Measurements from ENCODE around the gene TMEM164.

TMEM164 gene

DNA sequence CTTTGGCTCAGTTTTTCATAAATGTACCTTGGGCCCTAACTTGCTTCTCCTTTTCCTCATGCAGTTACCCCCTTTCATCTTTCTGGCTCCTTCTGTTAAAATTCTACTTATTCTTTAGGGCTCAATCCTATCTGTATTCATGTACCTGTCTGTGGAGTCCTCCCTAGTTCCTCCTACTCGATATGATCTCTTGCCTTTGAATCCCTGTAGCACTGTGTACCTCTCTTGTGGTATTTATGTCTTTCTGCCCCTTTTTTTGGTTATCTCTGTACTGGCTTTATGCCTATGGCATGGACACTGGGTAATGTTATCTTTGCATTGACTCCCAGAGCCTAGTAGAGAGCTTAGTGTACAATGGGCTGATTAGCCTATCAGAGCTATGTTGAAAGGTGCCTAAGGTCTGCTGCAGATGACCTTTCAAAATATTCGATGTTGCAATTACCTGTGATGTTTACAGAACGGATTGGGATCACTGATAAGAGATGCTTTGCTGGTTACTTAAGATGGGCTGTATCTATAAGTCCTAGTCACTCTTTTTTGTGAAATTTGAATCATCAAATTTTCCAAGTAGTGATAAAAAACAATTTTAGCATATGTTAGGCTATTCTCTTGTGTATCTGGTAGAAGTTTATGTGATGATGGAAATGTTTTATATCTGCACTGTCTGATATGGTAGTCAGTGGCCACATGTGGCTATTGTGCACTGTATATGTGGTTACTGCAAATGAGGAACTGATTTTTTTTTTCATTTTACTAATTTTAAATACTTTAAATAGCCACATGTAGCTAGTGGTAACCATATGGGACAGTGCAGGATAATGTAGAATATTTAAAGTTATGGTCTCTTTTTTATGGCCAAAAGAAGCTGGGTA is 33.5 kb downstream of the TMEM164 start:
- no peak overlapping the region for H3K4me3 ChIP-seq (ENCODE audit: low read depth, low read length)

DNA sequence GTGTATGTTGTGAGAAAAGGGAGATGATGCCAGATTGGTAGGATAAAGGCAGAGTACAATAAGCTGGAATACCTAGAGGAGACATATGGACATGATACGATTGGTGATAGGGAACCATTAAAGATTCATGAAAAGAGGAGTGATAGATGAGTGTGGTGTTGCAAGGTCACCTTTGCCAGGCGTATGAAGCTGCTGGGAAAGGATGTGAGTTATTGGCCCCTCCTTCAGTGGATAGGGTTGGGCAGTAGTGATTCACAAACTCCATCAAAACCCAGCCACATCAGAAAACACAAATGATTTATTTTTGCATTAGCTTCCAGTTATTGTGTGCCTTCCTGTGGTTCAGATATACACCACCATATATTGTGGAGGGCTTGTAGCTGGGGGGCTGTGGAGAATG is 34.3 kb downstream of the TMEM164 start:
- H3K4me3 ChIP-seq (ENCODE audit: low read depth, low read length) = no peak overlapping the region

DNA sequence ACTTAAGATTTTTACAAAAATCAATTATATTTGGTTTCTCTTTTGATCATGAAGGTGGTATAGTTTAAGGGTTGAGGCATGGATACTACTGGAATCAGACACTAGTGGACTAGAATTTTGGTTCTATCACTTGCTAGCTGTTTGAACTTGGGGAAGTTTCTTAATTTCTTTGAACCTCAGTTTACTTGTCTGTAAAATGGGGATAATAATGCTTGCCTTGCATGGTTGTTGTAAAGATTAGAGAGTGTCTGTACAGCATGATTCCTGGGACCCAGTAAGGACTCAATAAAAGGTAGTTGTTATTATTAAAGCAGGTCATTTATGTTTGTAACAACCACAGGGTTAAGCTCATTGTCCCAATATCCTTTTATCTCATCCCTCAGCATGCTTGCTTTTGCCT is 36.0 kb downstream of the TMEM164 start:
- H3K4me3 ChIP-seq (ENCODE audit: low read depth, low read length) = no peak overlapping the region

DNA sequence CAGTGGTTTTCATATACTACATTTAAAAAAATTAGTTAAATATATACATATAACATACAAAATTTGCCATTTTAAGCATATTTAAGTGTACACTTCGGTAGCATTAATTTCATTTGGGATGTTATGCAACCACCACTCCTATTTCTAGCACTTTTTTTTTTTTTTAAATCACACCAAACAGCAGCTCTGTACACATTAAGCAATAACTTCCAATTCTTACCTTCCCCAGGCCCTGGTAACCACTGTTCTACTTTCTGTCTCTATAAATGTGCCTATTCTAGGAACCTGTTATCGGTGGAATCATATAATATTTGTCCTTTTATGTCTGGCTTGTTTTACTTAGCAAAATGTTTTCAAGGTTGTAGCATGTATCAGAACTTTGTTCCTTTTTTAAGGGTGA is 39.1 kb downstream of the TMEM164 start:
- H3K4me3 ChIP-seq (ENCODE audit: low read depth, low read length) = no peak overlapping the region

DNA sequence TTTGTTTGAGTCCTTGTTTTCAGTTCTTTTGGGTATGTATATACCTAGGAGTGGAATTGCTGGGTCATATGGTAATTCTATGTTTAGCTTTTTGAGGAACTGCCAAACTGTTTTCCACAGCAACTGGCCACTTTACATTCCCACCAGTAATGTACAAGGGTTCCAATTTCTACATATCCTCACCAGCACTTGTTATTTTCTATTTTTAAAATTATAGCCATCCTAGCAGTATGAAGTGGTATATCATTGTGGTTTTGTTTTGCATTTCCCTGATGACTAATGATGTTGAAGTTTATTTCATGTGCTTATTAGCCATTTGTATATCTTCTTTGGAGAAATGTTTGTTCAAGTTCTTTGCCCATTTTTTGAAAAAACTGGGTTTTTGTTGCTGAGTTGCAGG is 39.6 kb downstream of the TMEM164 start:
- H3K4me3 ChIP-seq (ENCODE audit: low read depth, low read length) = no peak overlapping the region

DNA sequence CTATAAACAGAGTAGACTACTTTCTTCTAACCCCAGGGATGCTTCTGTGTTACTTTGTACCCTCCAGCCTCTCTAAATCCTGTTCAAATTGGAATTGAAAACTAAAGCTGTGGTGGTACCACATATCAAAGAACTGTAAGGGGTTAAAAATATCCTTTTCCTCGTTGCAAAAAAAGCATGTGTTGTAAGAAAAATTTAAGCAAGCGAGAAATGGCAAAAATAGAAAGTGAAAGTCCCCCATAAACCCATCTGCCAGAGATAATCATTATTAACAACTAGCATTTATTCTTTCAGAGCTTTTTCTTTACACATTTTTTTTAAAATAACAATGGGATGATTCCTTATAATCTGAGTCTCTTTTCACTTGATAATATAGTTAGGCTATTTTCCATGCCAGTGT is 40.6 kb downstream of the TMEM164 start:
- no peak overlapping the region for H3K4me3 ChIP-seq (ENCODE audit: low read depth, low read length)

DNA sequence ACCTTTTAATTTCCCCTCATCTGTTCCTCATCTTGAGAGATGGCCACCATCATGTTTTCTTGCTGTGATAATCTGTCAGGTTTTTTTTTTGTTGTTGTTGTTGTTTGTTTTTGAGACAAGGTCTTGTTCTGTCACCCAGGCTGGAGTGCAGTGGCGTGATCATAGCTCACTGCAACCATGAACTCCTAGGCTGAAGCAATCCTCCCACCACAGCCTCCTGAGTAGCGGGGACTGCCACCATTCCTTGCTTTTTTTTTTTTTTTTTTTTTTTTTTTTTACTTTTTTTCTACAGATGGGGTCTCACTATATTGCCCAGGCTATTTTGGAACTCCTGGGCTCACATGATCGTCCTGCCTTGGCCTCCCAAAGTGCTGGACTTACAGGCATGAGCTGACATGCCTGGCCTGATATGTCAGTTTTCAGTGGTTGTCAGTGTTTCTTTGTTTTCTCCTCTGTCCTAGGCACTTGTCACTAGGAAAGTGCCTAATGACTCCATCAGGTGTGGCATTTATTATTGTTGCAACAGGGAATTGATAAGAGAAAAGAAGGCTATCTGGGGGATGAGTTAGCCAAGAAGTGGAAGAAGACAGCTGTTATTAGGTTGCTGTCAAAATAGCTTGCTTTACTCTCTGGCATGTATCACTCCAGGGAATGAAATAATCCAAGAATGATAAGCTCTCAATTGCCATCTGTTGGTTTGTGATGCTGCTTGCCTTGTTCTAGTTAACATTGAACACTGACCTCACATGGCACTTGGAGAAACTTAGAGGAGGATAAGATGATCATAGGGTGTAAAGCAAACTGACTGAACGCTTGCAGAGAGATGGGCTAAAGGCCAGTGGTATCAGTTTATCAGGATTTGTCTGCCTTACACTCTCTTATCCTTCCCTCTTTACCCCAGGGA is 41.7 kb downstream of the TMEM164 start:
- no peak overlapping the region for H3K4me3 ChIP-seq (ENCODE audit: low read depth, low read length)

DNA sequence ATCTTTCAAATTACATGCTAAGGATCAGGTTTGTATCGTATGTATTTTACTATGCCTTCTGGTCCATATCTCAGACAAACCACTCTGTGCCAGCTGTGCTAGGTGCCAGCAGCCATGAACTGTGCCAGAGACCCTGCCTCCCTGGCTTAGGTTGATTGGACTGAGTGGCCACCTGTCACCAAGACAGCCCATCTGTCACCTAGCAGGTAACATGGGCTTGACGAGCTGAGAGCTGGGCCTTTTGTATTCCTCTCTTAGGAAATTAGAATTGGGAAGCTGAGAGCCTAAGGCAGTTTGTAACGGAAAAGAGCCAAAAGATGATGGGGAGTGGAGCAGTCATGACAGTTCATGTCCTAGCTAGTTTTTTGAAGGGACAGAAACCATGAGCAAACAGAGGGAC is 42.5 kb downstream of the TMEM164 start:
- no peak overlapping the region for H3K4me3 ChIP-seq (ENCODE audit: low read depth, low read length)

DNA sequence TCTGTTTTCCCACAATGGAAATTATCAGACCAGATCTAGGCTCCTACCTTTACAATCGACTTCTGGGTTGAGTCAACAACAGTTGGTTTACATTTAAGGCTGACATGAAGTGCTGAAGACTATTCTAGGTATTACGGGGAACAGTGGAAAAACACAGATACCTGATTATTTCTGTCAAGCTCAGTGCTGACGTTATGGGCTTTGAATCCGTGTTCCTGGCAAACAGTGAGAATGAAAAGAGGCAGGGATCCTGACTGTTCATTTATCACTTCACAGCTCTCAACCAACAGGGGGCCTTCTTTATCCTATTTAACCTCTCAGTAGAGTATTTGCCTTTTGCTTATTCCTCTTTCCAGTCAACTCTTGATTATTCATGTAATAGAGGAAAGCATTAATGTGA is 43.1 kb downstream of the TMEM164 start:
- H3K4me3 ChIP-seq (ENCODE audit: low read depth, low read length) = no peak overlapping the region

DNA sequence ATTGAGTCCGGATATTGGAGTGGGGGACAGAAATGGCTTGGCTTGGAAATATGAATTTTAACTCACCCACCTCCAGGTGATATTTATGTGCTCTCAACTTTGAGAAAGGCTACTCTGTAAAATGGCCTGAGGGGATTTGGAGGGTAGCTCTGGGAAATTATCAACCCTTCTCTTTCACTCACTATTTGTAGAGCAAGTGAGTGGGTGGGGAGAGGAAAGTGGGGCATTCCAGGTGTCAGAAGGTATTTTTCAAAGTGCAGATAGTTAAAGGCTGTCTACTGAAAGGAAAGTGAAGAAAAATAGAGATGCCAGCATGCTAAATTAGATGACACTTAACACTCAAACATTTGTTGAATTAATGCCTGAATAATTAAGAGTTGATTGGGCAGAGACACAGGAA is 44.1 kb downstream of the TMEM164 start:
- no peak overlapping the region for H3K4me3 ChIP-seq (ENCODE audit: low read depth, low read length)

DNA sequence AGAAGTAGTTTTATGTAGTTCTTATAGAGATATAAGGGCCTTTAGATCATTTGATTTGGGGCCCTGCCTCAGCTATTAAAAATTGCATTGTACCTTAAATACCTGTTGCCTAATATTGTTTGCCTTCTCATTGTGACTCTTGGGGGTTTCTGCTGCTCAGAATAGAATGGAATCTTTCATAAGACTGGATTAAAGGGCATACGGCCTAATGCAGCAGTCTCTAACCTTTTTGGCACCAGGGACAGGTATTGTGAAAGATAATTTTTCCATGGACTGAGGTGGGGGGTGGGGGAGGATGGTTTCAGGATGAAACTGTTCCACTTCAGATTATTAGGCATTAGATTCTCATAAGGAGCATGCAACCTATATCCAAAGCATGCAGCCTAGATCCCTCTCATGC is 46.2 kb downstream of the TMEM164 start:
- H3K4me3 ChIP-seq (ENCODE audit: low read depth, low read length) = no peak overlapping the region

DNA sequence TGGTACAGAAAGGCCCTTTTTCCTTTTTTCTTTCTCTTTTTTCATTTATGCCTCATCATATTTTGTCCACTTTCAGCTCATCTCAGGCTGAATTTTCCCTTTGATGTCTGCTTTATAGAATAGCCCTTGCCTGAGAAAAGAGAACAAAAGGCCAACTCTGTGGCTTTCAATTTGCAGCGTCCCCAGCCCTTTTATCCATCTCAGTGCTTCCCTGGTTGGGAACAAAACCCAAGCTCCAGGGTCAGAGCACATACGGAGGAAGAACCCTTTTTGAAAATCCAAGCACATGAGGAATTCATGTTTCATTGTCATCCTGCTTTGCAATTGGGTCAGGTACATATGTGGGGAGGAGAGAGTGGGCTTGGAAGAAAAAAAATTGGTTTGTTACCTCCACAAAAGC is 47.5 kb downstream of the TMEM164 start:
- H3K4me3 ChIP-seq (ENCODE audit: low read depth, low read length) = no peak overlapping the region

DNA sequence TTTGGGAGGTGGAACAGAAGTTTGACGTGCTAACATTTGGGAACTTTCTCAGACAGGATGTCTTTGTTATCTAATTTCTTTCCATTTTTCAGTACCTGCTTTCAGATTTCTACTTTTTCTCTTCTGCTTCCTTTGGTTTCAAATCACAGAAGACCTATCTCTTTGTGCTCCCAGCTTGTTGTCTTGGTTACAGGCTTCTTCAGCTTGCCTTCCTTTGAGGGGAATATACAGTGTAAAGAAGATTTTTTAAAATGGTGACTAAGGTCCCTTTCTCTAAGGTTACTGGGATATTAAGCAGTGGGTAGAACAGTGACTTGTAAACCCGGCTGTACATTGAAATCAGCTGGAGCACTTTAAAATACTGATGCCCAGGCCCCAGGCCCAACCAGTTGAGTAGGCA is 48.0 kb downstream of the TMEM164 start:
- no peak overlapping the region for H3K4me3 ChIP-seq (ENCODE audit: low read depth, low read length)

DNA sequence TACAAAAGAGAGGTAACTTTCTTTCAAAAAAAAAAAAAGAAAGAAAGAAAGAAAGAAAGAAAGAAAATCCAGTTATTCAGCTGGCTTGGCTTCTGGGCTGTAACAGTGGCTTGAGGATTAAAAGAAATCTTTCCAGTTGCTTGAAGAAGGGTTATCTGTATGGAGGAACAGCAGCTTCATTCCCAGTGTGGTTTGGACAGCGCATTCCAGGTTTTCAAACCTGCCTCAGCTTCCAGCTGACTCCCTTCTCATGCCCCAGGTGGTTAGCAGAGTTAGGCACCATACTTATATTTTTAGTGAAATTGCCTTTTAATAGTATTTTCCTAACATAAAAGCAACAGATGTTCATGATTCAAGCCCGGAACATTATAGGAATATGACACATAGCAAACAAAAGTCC is 48.6 kb downstream of the TMEM164 start:
- no peak overlapping the region for H3K4me3 ChIP-seq (ENCODE audit: low read depth, low read length)

DNA sequence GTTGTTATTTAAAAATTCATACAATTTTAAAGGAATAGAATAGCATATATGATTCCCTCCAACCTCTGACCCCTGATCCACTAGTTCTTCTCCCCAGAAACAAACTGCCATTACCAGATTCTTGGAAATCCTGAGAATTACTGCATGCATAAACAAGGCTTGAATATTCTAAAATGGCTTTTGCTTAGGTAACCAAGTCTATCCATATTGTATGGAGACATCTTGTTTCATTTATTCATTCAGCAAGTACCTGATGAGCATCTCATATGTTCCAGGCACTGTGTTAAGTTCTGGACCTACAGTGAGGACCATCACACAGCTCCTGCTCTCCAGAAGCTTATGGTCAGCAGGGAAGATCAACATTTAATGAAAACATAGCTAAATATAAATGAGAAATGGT is 49.4 kb downstream of the TMEM164 start:
- H3K4me3 ChIP-seq (ENCODE audit: low read depth, low read length) = no peak overlapping the region

DNA sequence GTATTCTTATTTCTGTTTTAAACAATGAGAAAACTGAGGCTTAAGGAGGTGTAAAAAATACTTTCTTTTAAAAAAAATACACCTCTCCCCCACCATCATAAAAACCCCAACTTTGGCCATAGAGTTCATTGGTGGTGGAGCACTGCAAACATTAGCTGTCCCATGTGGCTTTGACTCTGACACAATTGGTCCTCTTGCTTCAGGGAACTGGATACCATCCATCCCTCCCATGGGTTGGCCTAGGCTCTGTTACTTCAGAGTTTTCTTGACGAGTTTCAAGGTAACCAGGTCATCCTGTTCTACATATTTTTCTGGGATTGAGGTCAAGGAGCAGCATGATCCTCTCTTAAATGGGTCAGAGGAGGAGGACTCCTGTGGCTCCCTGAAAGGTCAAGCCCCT is 50.5 kb downstream of the TMEM164 start:
- H3K4me3 ChIP-seq (ENCODE audit: low read depth, low read length) = no peak overlapping the region

DNA sequence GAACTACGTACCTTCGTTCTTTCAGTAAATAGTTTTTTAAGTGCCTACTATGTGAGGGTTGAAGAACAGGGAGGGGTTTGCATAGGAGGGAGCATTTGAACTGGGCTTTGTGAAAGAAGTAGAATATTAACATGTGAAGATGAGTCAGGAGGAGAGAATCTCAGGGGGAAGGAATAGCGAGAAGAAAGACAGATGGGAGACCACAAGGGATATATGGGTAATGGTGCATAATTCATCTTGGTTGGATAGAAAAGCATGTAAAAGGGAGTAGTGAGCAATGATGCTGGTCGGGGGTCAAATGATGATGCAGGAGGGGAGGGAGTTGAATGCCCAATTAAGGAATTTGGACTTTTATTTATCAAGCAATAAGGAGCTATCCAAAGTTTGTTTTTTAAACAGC is 52.7 kb downstream of the TMEM164 start:
- no peak overlapping the region for H3K4me3 ChIP-seq (ENCODE audit: low read depth, low read length)

DNA sequence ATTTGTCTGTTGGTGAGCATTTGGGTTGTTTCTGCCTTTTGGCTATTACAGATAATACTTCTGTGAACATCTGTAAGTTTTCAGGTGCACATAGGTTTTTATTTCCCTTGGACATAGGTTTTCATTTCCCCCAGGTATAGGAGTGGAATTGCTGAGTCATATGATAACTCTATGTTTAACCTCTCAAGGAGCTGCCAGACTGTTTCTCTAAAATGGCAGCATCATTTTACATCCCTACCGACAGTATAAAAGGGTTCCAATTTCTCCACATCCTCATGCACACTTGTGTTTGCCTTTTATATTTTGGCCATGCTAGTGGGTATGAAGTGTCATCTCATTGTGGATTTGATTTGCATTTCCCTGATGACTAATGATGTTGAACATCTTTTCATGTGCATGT is 53.5 kb downstream of the TMEM164 start:
- no peak overlapping the region for H3K4me3 ChIP-seq (ENCODE audit: low read depth, low read length)

DNA sequence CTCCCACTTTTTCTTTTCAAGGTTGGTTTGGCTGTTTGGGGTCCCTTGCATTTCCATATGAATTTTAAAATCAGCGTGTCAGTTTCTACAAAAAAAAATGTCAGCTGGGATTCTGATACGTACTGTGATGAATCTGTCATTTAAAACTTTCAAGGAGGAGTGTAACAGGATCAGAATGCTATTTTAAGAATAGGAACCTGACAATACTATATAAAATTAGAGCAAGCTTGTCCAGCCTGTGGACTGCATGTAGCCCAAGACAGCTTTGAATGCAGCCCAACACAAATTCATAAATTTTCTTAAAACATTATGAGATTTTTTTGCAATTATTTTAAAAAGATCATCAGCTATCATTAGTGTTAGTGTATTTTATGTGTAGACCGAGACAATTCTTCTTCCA is 56.5 kb downstream of the TMEM164 start:
- no peak overlapping the region for H3K4me3 ChIP-seq (ENCODE audit: low read depth, low read length)

DNA sequence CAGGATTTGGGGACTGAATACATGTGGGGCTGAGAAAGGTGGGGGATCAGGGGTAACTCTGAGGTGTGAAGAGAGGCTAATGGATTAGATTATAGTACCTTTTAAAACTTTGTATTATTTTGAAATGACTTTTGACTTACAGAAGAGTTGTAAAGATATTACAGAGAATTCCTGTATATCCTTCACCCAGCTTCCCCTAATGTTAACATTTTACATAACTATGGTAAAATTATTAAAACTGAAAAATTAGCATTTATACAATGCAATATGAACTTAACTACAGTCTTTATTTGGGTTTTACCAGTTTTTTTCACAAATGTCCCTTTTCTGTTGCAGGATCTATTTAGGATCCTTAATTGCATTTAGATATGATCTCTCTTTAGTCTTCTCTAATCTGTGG is 57.4 kb downstream of the TMEM164 start:
- H3K4me3 ChIP-seq (ENCODE audit: low read depth, low read length) = no peak overlapping the region

DNA sequence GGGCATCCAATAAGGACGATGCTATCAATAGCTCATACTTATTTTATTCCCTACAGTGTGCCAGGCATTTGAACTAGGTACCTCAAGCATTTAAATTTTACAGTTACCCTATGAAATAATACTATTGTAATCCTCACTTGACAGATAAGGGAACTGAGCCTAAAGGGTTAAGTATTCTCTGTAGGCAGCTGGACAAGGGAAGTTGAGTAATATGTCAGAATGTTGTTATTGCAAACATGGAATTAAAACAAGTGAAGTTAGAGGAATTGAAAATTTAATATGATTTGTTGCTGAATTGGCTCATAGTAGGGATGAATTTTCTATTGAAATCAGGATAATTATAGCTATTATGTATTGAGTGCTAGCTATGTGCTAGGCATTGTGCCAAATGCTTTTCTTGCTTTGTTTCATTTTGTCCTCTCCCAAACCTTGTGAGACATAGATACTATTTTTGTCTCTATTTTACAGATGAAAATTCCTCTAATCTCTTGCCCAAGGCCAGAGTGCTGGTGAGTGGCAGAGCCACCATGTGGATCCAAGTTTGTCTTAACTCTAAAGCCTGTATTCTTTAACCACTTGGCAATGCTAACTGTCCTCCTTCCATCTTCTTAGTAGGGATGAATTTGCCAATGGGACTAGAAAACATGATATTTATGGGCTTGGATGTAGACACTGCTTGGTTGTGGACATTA is 58.1 kb downstream of the TMEM164 start:
- H3K4me3 ChIP-seq (ENCODE audit: low read depth, low read length) = no peak overlapping the region

DNA sequence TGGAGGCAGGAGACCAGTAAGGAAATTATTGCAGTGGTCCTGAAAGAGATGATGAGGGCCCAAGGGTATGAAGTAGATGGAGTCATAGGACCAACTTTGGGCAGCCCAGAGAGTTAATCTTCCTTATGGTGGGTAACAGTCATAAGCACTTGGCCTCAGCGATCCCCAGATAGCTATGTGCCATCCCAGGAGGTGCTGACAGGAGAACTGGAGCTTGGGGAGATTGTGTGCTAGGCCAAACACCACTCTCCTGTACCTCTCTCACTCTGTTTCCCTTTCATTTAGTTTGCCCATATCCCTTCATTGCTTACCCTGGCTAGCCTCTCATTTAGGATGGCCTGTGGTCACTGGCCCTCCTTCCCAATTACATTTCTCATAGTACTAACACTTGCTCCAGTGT is 60.0 kb downstream of the TMEM164 start:
- H3K4me3 ChIP-seq (ENCODE audit: low read depth, low read length) = no peak overlapping the region
